Natural killer cell (primary cell): ENCODE measurements around the gene IST1. TPM values are rescaled to one million over a fixed set of nuclear protein-coding genes. Genes with fewer than 3 reads are reported as not detected.

Source experiments
- ATAC-seq, 3 donors: fragments of 150-1000 bp in 2 of 3; fragments of 200-7000 bp in 1 of 3; cut with Tn5 transposase; 1 replicate in 1 of 3; 2 replicates in 2 of 3; pipeline ENCODE4 v1.10.0; 2021; ENCODE audit warnings: mild to moderate bottlenecking in 2 of 3, moderate library complexity in 2 of 3
- DNase-seq, 2 donors: peaks; one replicate each; pipeline versions ENCODE4 v3.0.0 to v3.0.0-alpha.2; 2013 to 2021; ENCODE audit warnings: mixed read lengths in 1 of 2
- H3K27ac ChIP-seq: one replicate; pipeline ENCODE4 v1.5.1; 2013; ENCODE audit warnings: mild to moderate bottlenecking, low read length
- H3K27me3 ChIP-seq: one replicate; pipeline ENCODE4 v1.6.1; 2013; ENCODE audit warnings: low read length; ENCODE audit not compliant: control insufficient read depth, insufficient read depth
- H3K36me3 ChIP-seq: one replicate; pipeline ENCODE4 v1.6.1; 2013; ENCODE audit warnings: low read length; ENCODE audit not compliant: control insufficient read depth, insufficient read depth
- H3K4me1 ChIP-seq: one replicate; pipeline ENCODE4 v1.6.1; 2013; ENCODE audit warnings: low read length; ENCODE audit not compliant: control insufficient read depth, insufficient read depth
- H3K4me3 ChIP-seq: one replicate; pipeline ENCODE4 v1.5.1; 2013; ENCODE audit warnings: low read length
- H3K9me3 ChIP-seq: one replicate; pipeline ENCODE4 v1.6.1; 2013; ENCODE audit warnings: low read length; ENCODE audit not compliant: control insufficient read depth, insufficient read depth
- H3K27ac Mint-ChIP-seq, 2 donors: one replicate each; pipeline ENCODE4 v1.8.0; 2022; ENCODE audit warnings: mild to moderate bottlenecking in 2 of 2, mixed read lengths in 2 of 2, moderate library complexity in 1 of 2
- H3K27me3 Mint-ChIP-seq, 2 donors: one replicate each; pipeline ENCODE4 v1.8.0; 2022; ENCODE audit warnings: low read depth in 2 of 2, mixed read lengths in 2 of 2
- H3K36me3 Mint-ChIP-seq: one replicate; pipeline ENCODE4 v1.8.0; 2022; ENCODE audit warnings: mixed read lengths
- H3K4me1 Mint-ChIP-seq, 2 donors: one replicate each; pipeline ENCODE4 v1.8.0; 2022; ENCODE audit warnings: mixed read lengths in 2 of 2
- H3K4me3 Mint-ChIP-seq: one replicate; pipeline ENCODE4 v1.8.0; 2022; ENCODE audit warnings: mild to moderate bottlenecking, moderate library complexity, mixed read lengths
- H3K9me3 Mint-ChIP-seq, 2 donors: one replicate each; pipeline ENCODE4 v1.8.0; 2022; ENCODE audit warnings: mixed read lengths in 2 of 2
- WGBS: methylation state at CpG from one replicate; pipeline ENCODE4 v1.1.7; 2013; ENCODE audit warnings: missing lambda C conversion rate; ENCODE audit not compliant: insufficient coverage; 5-methylcytosine and 5-hydroxymethylcytosine counted together
- intact Hi-C: fragments of 100-400 bp; cut with micrococcal nuclease; formaldehyde crosslinking; loops from one replicate; pipeline ENCODE4 v1.14.2; 2022
- total RNA-seq, 4 donors: library from RNA; stranded (reverse); fragments of 120-200 nt in 1 of 4; gene quantifications; one replicate each; pipeline versions ENCODE4 v1.2.3 to v1.2.4, GENCODE V29; 2013 to 2022
- TF ChIP-seq, protein P1 (sequence below): fragments of 200-600 bp; IDR thresholded peaks from one replicate; pipeline ENCODE4 v1.8.0; 2022; ENCODE audit warnings: antibody characterized with exemption

The IST1 gene
- total RNA-seq, 3 donors from 2014 or later (not counting 1 experiment from before 2014, with no cell fraction given), result 363 to 391 (median 378) TPM

DNA sequence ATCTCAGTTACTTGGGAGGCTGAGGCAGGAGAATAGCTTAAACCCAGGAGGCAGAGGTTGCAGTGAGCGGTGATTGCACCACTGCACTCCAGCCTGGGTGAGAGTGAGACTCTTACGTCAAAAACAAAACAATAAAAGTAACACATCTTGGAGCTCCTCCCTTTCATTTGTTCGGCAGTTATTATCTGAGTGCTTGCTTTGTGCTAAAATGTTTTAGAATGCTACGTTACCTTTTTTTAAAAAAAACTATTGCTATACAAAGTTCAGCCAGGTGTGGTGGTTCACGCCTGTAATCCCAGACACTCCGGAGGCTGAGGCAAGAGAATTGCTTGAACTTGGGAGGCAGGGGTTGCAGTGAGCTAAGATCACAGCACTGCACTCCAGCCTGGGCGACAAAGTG is 15.8 kb downstream of the IST1 start:
- Mint-ChIP-seq H3K27me3 (no peaks in the 10 kb centered on the region), H3K27ac (peak overlapping the region in 1 of 2 donors; percentile 16)
- TF ChIP-seq, protein P1, sequence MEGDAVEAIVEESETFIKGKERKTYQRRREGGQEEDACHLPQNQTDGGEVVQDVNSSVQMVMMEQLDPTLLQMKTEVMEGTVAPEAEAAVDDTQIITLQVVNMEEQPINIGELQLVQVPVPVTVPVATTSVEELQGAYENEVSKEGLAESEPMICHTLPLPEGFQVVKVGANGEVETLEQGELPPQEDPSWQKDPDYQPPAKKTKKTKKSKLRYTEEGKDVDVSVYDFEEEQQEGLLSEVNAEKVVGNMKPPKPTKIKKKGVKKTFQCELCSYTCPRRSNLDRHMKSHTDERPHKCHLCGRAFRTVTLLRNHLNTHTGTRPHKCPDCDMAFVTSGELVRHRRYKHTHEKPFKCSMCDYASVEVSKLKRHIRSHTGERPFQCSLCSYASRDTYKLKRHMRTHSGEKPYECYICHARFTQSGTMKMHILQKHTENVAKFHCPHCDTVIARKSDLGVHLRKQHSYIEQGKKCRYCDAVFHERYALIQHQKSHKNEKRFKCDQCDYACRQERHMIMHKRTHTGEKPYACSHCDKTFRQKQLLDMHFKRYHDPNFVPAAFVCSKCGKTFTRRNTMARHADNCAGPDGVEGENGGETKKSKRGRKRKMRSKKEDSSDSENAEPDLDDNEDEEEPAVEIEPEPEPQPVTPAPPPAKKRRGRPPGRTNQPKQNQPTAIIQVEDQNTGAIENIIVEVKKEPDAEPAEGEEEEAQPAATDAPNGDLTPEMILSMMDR, result no peak

DNA sequence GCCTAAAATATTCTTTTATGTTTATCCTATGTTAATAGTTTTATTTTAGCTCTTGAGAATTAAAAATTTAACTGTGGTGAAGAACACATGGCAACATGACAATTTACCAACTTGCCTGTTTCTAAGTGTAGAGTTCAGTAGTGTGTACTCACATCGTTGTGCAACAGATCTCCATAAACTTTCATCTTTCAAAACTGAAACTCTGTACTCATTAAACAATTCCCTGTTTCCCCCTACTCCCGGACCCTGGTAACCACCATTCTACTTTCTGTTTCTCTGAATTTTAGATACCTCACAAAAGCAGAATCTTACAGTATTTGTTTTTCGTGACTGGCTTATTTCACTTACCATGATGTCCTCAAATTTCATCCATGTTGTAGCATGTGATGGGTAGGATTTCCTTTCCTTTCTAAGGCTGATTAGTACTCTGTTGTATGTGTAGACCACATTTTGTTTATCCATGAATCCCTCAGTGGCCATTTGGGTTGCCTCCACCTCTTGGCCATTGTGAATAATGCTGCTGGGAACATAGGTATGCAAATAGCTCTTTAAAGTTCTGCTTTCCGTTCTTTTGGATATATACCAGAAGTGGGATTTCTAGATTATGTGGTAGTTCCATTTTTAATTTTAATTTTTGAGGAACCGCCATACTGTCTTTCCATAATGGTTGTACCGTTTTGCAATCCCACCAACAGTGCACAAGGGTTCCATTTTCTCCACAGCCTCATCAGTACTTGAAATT is 17.4 kb downstream of the IST1 start:
- Mint-ChIP-seq H3K4me1 (peaks cover 65 to 66% of the 10 kb centered on the region in 2 donors), H3K27ac (peak overlapping the region; percentile 17 to 57), H3K4me3 (no peak overlapping the region), H3K9me3 (no peaks in the 10 kb centered on the region), H3K36me3 (peaks cover 20% of the 10 kb centered on the region), H3K27me3 (no peaks in the 10 kb centered on the region)
- Histone ChIP-seq H3K4me1 (peaks cover 27% of the 10 kb centered on the region), H3K27me3 (no peaks in the 10 kb centered on the region), H3K9me3 (no peaks in the 10 kb centered on the region), H3K36me3 (peaks cover 20% of the 10 kb centered on the region), H3K4me3 (no peak overlapping the region), H3K27ac (no peak overlapping the region)
- DNase-seq, result no peak
- intact Hi-C loops, result no loop called here
- WGBS, result 87% methylated on average over 3 of the region's 6 CpGs
- TF ChIP-seq, protein P1, result no peak
- ATAC-seq, result no peak

More for the DNA sequence above, 15.8 kb downstream of the IST1 start:
- Mint-ChIP-seq H3K4me3 (no peak overlapping the region), H3K9me3 (no peaks in the 10 kb centered on the region), H3K4me1 (peaks cover 65 to 70% of the 10 kb centered on the region in 2 donors), H3K36me3 (peaks cover 8% of the 10 kb centered on the region)
- H3K36me3 ChIP-seq, result peaks cover 5% of the 10 kb centered on the region
- H3K4me1 ChIP-seq, result peaks cover 34% of the 10 kb centered on the region
- H3K9me3 ChIP-seq, result no peaks in the 10 kb centered on the region
- ATAC-seq (peak; percentile 31 to 52 (median 48)), DNase-seq (no peak)
- no peaks in the 10 kb centered on the region for H3K27me3 ChIP-seq
- intact Hi-C loops, result no loop called here
- 89% methylated on average over 5 of the region's 7 CpGs for WGBS
- H3K4me3 ChIP-seq, result no peak overlapping the region
- no peak overlapping the region for H3K27ac ChIP-seq

DNA sequence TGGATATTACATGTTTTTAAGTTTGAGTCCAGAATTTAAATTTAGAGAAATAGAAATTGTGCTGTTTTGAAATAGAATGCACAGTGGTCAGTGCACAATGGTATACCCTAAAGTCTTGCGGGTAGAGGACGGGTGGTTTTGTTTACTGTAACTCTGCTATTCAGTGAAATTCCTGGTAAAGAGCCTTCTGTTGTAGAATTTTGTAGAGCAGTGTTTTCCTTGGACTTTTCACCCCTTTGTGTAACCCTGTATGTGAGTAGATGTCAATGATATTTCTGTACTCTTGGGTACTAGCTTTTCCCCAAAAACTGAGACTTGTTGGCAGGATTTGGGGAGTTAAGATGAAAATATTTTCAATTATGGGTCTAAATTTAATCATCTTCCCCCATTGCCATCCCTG is 19.5 kb downstream of the IST1 start:
- Histone ChIP-seq H3K36me3 (peaks cover 36% of the 10 kb centered on the region), H3K9me3 (no peaks in the 10 kb centered on the region), H3K27me3 (no peaks in the 10 kb centered on the region), H3K4me1 (peaks cover 15% of the 10 kb centered on the region), H3K4me3 (no peak overlapping the region), H3K27ac (peak overlapping the region; percentile 1)
- Mint-ChIP-seq H3K4me1 (peaks cover 59 to 60% of the 10 kb centered on the region in 2 donors), H3K27ac (peak overlapping the region; percentile 86 to 92), H3K9me3 (no peaks in the 10 kb centered on the region), H3K4me3 (peak overlapping the region; percentile 10), H3K36me3 (peaks cover 25% of the 10 kb centered on the region), H3K27me3 (no peaks in the 10 kb centered on the region)
- ATAC-seq (no peak), DNase-seq (no peak)
- 81% methylated on average over 2 of the region's 2 CpGs for WGBS
- TF ChIP-seq, protein P1, result no peak
- intact Hi-C loops, result no loop called here
